GM06990 (cell line): ENCODE results near the gene FOS.

Experiments used
- DNase-seq: peaks from one replicate; pipeline ENCODE4 v3.0.0-alpha.2; 2011; ENCODE audit not compliant: insufficient read length; ENCODE audit errors: extremely low read depth
- H3K27me3 ChIP-seq: replicated peaks from 2 replicates; pipeline ENCODE4 v1.6.0; 2011; ENCODE audit warnings: low read length; ENCODE audit not compliant: control insufficient read depth, insufficient read depth
- H3K36me3 ChIP-seq: 2 replicates; pipeline ENCODE4 v1.5.1; 2011; ENCODE audit warnings: low read length; ENCODE audit not compliant: control insufficient read depth, insufficient read depth
- H3K4me3 ChIP-seq: replicated peaks from 2 replicates; pipeline ENCODE4 v1.5.1; 2011; ENCODE audit warnings: low read depth, mild to moderate bottlenecking, control low read depth, low read length
- CTCF ChIP-seq: IDR thresholded peaks from 2 replicates; pipeline ENCODE4 v1.5.1; 2011; ENCODE audit warnings: low read length, control low read depth, mild to moderate bottlenecking, inconsistent platforms; ENCODE audit not compliant: insufficient read depth, poor library complexity, severe bottlenecking

FOS gene

GRCh38 chr14:75331471-75331870, 52.8 kb downstream of the FOS start:
- Histone ChIP-seq H3K27me3 (no peaks in the 10 kb centered on the region), H3K36me3 (no peaks in the 10 kb centered on the region), H3K4me3 (no peak overlapping the region)
- no peak for TF ChIP-seq CTCF
- DNase-seq = no peak
